Mammary epithelial cell (primary cell): ENCODE results near the gene MED27.

Source experiments
- EZH2 ChIP-seq: IDR thresholded peaks from 2 replicates; pipeline ENCODE4 v1.6.1; 2012; ENCODE audit warnings: low read length, inconsistent platforms, borderline replicate concordance
- TF ChIP-seq, protein P1 (sequence below), 2 donors: IDR thresholded peaks in 1 of 2; conservative IDR thresholded peaks in 1 of 2; 2 replicates each; pipeline ENCODE4 v1.5.1; 2011 to 2012; ENCODE audit warnings: inconsistent platforms in 2 of 2, low read length in 2 of 2, mild to moderate bottlenecking in 2 of 2, control low read depth in 1 of 2, low read depth in 1 of 2; ENCODE audit not compliant: insufficient read depth in 1 of 2; ENCODE audit errors: extremely low read depth in 1 of 2

GRCh38 chr9:132066057-132066456 lies 13.6 kb downstream of the MED27 start:
- TF ChIP-seq EZH2 = no peak
- TF ChIP-seq, protein P1, sequence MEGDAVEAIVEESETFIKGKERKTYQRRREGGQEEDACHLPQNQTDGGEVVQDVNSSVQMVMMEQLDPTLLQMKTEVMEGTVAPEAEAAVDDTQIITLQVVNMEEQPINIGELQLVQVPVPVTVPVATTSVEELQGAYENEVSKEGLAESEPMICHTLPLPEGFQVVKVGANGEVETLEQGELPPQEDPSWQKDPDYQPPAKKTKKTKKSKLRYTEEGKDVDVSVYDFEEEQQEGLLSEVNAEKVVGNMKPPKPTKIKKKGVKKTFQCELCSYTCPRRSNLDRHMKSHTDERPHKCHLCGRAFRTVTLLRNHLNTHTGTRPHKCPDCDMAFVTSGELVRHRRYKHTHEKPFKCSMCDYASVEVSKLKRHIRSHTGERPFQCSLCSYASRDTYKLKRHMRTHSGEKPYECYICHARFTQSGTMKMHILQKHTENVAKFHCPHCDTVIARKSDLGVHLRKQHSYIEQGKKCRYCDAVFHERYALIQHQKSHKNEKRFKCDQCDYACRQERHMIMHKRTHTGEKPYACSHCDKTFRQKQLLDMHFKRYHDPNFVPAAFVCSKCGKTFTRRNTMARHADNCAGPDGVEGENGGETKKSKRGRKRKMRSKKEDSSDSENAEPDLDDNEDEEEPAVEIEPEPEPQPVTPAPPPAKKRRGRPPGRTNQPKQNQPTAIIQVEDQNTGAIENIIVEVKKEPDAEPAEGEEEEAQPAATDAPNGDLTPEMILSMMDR (conservative IDR thresholded peaks at IDR 0.05 in 1 of 2, IDR thresholded peaks at IDR 0.05 in 1 of 2; ENCODE audit: extremely low read depth in 1 of 2, insufficient read depth in 1 of 2, low read depth in 1 of 2, low read length in 2 of 2) = no peak
